KBM-7 (cell line): ENCODE data around the gene CPSF4L.
A peak's percentile ranks its signal among the peaks of the same experiment; 100 is the strongest.
"Not testable (repeated sequence)": the region's sequence is repeated elsewhere in the genome, so short reads cannot be mapped to it uniquely, and the experiment has no call there.

Experiments
- DNase-seq: peaks from one replicate; pipeline ENCODE4 v3.0.0-alpha.2; 2015
- in situ Hi-C: fragments of 300-500 bp; cut with MboI; formaldehyde crosslinking; loops from 2 replicates; pipeline ENCODE4 v1.14.3; 2020; ENCODE audit warnings: low sequenced_read_pairs, low pct_unique_long_range_greater_than_20kb, mixed read lengths

Gene CPSF4L

GRCh38 chr17:73272906-73273218 is 11.2 kb upstream of the CPSF4L start:
- DNase-seq, result no peak
- in situ Hi-C loops, result loop anchor here (25.0 kb wide), 2 partner anchors 89 to 711 kb away; no protein-coding TSS in a partner anchor

- DNase-seq, result peak; percentile 32
- in situ Hi-C loops, result loop anchor here (25.0 kb wide), 2 partner anchors 91 to 709 kb away; no protein-coding TSS in a partner anchor
Observed at GRCh38 chr17:73271072-73271471, 9.4 kb upstream of the CPSF4L start.

DNA sequence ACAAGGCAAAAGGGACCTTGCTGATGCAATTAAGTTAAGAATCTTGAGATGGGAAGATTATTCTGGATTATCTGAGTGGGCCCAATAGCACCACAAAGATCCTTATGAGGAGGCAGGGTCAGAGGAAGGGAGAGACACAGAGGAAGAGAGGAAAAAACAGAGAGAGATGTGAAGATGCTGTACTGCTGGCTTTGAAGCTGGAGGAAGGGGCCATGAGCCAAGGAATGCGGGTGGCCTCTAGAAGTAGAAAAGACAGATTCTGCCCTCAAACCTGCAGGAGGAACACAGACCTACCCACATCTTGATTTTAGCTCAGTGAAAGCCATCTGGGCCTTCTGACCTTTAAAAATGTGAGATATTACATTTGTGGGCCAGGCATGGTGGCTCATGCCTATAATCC is 8.1 kb upstream of the CPSF4L start:
- in situ Hi-C loops, result loop anchor here (25.0 kb wide), 2 partner anchors 93 to 707 kb away; no protein-coding TSS in a partner anchor

GRCh38 chr17:73269329-73269615 is 7.6 kb upstream of the CPSF4L start:
- in situ Hi-C loops, result loop anchor here (25.0 kb wide), 2 partner anchors 93 to 707 kb away; no protein-coding TSS in a partner anchor
- no peak for DNase-seq

More for the DNA sequence above, 8.1 kb upstream of the CPSF4L start:
- DNase-seq, result no peak

DNA sequence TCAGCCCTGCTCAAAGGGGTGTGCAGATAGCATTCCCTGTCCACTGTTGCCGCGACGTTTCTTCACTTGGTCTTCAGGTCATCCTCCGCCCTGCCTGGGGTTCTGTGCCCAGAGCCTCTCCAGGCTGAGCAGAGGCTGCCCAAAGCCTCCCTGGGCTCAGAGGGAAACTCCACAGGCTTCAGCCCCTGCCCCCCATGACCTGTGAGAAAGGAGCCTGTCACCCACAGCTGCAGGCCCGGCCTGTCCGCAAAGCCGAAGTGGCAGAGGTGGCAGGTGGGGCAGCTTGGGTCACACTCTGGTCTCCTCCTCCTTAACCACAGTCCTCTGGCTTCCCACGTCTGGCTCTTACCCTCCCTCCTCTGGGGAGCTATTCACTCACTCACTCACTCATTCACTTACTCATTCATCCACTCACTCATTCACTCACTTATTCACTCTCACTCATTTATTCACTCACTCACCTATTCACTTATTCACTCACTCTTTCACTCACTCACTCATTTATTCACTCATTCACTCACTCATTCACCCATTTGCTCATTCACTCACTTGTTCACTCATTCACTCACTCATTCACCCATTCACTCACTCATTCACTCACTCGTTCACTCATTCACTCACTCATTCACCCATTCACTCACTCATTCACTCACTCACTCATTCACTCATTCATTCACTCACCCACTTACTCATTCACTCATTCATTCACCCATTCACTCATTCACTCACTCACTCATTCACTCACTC is 7.1 kb upstream of the CPSF4L start:
- DNase-seq, result no peak
- in situ Hi-C loops, result loop anchor here (25.0 kb wide), 2 partner anchors 94 to 706 kb away; no protein-coding TSS in a partner anchor

DNA sequence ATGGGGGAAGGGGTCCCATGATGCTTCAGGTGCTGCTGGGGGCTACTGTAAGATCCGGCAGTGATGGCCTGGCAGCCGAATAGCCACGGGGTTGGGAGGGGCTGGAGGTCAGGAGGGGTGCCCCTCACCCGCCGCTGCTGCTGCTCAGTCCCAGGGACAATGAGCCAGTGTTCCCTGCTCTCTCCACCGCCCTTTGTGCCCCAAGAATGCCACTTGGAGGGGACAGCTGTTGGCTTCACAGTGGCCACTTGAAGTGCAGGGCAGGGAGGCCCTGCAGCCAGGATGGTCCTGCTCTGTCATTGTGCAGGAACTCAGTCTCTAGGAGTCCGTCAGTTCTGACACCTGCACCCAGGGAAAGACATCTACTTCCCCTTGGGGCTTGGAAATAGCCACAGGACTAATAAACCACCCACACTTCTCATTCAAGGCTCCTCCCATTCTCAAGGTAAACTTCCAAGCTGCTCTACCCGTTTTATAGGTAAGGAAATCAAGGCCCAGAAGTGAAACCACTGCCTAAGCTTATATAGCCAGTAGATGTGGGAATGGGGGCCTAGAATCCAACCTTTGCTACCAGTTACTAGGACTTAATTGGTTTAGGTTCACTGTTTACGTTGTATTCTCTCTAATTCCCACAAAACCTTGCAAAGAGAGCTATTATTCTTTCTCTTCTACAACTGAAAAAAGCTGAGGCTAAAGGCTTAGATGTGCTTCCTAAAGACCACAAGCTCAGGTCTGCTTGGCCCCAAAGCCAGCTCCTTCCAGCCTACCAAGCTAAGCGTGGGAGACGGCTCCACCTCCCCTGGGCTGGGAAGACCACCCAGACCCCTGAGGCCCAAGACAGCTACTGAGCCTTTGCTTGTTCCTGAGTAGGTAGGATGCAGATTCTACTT is 6.2 kb upstream of the CPSF4L start:
- in situ Hi-C loops, result loop anchor here (25.0 kb wide), 2 partner anchors 94 to 706 kb away; no protein-coding TSS in a partner anchor
- no peak for DNase-seq

DNA sequence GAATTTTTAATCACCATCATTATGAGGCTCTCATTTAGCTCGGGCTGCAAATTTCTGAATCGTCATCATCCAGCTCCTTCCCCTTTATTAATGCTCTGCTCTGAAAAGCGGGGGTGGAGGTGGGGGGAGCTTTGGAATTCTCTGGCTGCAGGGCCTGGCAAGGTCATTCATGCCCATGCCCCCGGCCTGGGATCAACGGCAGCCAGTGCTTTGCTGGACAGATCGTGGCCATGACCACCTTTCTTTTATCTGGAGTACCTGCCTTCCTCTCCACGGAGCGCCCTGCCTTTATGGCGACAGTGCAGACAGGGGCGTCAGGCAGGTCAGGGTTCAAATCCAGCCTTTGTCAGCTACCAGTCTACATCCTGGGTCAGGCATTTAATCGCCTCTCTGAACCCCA is 5.1 kb upstream of the CPSF4L start:
- DNase-seq, result no peak
- in situ Hi-C loops, result loop anchor here (25.0 kb wide), 2 partner anchors 96 to 704 kb away; no protein-coding TSS in a partner anchor

DNA sequence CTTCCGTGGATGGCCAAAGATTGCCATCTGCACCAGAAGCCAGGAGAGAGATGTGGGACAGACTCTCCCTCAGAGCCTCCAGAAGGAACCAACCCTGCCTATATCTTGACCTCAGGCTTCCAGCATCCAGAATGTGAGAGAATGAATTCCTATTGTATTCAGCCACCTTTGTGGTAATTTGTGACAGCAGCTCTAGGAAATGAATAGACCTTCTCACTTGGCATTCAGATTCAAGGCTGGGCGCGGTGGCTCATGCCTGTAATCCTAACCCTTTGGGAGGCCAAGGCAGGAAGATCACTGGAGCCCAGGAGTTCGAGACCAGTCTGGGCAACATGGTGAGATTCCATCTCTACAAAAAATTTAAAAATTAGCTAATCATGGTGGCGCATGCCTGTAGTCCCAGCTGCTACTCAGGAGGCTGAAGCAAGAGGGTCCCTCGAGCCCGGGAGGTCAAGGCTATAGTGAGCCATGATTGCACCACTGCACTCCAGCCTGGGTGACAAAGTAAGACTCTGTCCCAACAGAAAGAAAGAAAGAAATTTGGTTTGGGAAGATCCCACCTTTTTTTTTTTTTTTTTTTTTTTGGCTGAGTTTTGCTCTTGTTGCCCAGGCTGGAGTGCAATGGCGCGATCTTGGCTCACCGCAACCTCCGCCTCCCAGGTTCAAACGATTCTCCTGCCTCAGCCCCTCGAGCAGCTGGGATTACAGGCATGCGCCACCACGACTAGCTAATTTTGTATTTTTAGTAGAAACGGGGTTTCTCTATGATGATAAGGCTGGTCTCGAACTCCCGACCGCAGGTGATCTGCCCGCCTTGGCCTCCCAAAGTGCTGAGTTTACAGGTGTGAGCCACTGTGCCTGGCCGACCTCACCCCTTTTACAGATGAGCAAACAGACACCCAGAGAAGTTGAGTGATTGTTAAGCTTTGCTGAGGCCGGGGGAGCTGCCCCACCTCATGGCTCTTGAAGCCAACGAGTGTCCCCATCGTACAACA is 4.3 kb upstream of the CPSF4L start:
- in situ Hi-C loops, result loop anchor here (25.0 kb wide), 2 partner anchors 96 to 704 kb away; no protein-coding TSS in a partner anchor
- no peak for DNase-seq

GRCh38 chr17:73264448-73264847 is 2.8 kb upstream of the CPSF4L start:
- DNase-seq, result not testable (repeated sequence)
- in situ Hi-C loops, result loop anchor here (25.0 kb wide), 2 partner anchors 98 to 702 kb away; no protein-coding TSS in a partner anchor

DNA sequence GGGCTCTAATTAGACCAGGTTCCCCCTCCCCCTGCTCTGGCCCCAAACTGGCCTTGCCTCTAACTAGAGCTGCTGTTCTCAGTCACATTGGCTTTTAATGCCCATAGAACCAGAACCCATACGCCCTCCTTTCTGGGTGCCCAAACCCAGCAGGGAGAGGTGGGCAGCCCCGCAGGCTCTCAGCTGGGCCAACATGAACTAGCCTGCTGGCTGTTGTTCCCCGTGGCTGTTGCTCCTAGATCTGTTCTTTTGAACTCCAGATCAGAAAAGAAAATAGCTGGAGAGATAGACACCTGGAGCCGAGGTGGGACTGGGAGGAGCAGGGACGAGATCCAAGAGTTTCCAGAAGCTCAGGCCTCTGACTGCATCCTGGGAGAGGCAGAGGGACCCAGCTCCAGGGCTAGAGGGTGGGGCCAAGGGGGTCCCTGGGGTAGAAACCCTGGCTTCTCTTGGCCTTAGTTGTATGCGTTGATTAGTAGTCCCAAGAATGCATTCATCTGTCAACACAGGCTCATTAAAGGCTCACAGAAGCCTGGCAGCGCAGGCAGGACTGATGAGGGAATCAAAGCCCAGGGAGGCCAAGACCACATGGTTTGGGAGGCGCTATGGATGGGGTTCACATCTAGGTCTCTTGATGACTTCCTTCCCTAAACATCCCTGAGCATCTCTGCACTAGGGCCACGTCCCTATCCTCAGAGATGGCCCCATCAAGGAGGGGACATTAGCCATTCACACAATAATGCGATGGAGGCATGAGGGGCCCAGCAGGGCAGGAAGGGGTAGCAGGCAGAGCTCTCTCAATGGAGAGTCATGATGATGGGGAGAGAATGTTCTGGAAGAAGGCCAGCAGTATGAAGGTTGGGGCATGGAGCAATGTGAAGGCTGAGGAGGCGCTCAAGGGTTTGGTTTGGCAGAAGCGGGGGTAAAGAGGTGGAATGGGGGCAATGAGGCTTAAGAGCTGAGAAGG is 1.3 kb upstream of the CPSF4L start:
- DNase-seq, result no peak

GRCh38 chr17:73261952-73262675 is 434 bp upstream of the CPSF4L start:
- in situ Hi-C loops, result loop anchor here (25.0 kb wide), 2 partner anchors 100 to 700 kb away; no protein-coding TSS in a partner anchor

More for the DNA sequence above, 1.3 kb upstream of the CPSF4L start:
- in situ Hi-C loops, result loop anchor here (25.0 kb wide), 2 partner anchors 99 to 701 kb away; no protein-coding TSS in a partner anchor

GRCh38 chr17:73257516-73257915 is 4.2 kb downstream of the CPSF4L start:
- no peak for DNase-seq
- in situ Hi-C loops, result loop anchor here (25.0 kb wide), 2 partner anchors 105 to 695 kb away; no protein-coding TSS in a partner anchor

More at GRCh38 chr17:73261952-73262675, 434 bp upstream of the CPSF4L start:
- DNase-seq, result no peak

GRCh38 chr17:73256220-73256619 is 5.5 kb downstream of the CPSF4L start:
- in situ Hi-C loops, result loop anchor here (25.0 kb wide), 2 partner anchors 106 to 694 kb away; no protein-coding TSS in a partner anchor

DNA sequence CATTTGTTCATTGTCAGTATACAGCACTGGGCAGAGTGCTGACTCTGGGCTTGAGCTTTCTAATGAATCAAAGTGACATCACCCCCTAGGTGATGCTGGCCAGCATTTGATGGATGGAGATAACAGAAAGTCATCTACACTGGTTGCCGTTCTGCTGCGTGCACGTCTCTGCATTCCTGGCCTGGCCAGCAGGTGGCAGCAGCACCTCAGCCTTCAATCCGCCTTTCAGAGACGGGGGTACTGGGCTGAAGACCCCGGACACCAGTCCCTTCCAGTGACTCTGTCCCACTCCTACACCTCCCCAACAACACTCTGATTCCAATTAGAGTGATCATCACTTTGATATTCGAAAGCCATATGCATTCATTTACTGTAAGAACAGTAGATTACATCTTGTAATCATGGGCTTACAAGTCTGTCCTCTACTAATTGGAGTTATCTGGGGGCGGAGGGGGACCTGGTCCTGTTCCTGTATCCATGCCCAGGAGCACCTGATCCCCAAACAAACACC is 6.0 kb downstream of the CPSF4L start:
- peak; percentile 64 for DNase-seq
- in situ Hi-C loops, result loop anchor here (25.0 kb wide), 2 partner anchors 107 to 693 kb away; no protein-coding TSS in a partner anchor

More at GRCh38 chr17:73256220-73256619, 5.5 kb downstream of the CPSF4L start:
- DNase-seq, result no peak

DNA sequence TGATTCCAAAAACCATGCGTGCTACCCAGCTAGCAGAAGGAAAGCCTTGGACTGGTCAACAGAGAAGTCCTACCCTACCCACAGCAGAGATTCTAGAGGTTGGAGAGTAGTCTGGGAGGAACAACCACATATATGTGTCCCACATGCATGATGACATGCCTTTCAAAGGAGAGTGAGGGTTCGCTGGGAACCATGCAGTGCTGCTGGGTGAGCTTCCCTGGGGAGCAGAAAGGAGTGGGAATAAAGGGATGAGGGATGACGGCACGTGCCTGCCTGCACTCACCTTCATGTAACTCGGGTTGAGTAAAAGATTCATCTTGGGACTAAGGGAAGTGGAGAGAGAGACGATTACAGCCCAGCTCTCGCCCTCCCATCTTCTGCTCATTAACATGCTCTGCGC is 9.8 kb downstream of the CPSF4L start:
- in situ Hi-C loops, result loop anchor here (25.0 kb wide), 2 partner anchors 110 to 690 kb away; no protein-coding TSS in a partner anchor
- DNase-seq, result no peak
